ENCODE data around the gene CCAR1. TPM values are rescaled to one million over a fixed set of nuclear protein-coding genes. Genes with fewer than 3 reads are reported as not detected.

CCAR1 gene
- 81.6 and 104 TPM in 2 replicates for total RNA-seq (2016; rRNA removed; fragmentation: Illumina TruSeq; extraction: Trizol)
- total RNA-seq (2016; cell fraction: cytosol; rRNA removed; fragmentation: Illumina TruSeq; extraction: Trizol; ENCODE audit: low read depth): 33.8 and 37.3 TPM in 2 replicates
- 77.0 and 96.0 TPM in 2 replicates for total RNA-seq (2016; cell fraction: insoluble cytoplasmic fraction; rRNA removed; fragmentation: Illumina TruSeq; extraction: Trizol)
- total RNA-seq (2016; cell fraction: membrane; rRNA removed; fragmentation: Illumina TruSeq; extraction: Trizol): 31.6 and 34.4 TPM in 2 replicates
- total RNA-seq (2016; cell fraction: nucleus; rRNA removed; fragmentation: Illumina TruSeq; extraction: Trizol): 76.9 and 84.6 TPM in 2 replicates
- 54.2 and 74.5 TPM in 2 replicates for polyA plus RNA-seq (2011; rRNA removed)
- polyA plus RNA-seq (2011; cell fraction: cytosol; rRNA removed): 31.8 and 34.2 TPM in 2 replicates
- polyA plus RNA-seq (2011; cell fraction: nucleus; rRNA removed): 59.5 and 83.3 TPM in 2 replicates
- polyA plus RNA-seq (2012): 27.3 and 47.5 TPM in 2 replicates
- 4.6 and 6.3 TPM in 2 replicates for polyA plus RNA-seq (2016; cell fraction: cytosol; fragmentation: Illumina TruSeq; extraction: Trizol; ENCODE audit: low read depth)
- polyA plus RNA-seq (2016; cell fraction: insoluble cytoplasmic fraction; fragmentation: Illumina TruSeq; extraction: Trizol; ENCODE audit: low read depth): 133 and 144 TPM in 2 replicates
- 11.6 and 13.0 TPM in 2 replicates for polyA plus RNA-seq (2016; cell fraction: membrane; fragmentation: Illumina TruSeq; extraction: Trizol; ENCODE audit: low read depth)
- 172 and 183 TPM in 2 replicates for polyA plus RNA-seq (2016; cell fraction: nucleus; fragmentation: Illumina TruSeq; extraction: Trizol; ENCODE audit: insufficient read depth, low read depth)
- polyA minus RNA-seq (2011; rRNA and poly(A)+ RNA removed; ENCODE audit: low replicate concordance): 87.1 and 175 TPM in 2 replicates
- 16.8 and 18.1 TPM in 2 replicates for polyA minus RNA-seq (2011; cell fraction: cytosol; rRNA and poly(A)+ RNA removed)
- polyA minus RNA-seq (2011; cell fraction: nucleus; rRNA and poly(A)+ RNA removed): 78.9 and 99.3 TPM in 2 replicates
- percentile 86 among the genes with signal in this experiment for Bru-seq, nascent RNA
- percentile 91 among the genes with signal in this experiment for BruChase-seq, experiment 1, labeled RNA remaining after a 6-hour chase
- percentile 90 among the genes with signal in this experiment for BruChase-seq, experiment 2, labeled RNA remaining after a 2-hour chase
- long read RNA-seq, experiment 1, partial matches to known transcripts: 40 of 55 reads
- long read RNA-seq, experiment 1, other reads (novel, unspliced or antisense): 14 of 55 reads
- long read RNA-seq, experiment 2, full-length matches to known transcripts: 2 of 67 reads
- long read RNA-seq, experiment 2, partial matches to known transcripts: 36 of 67 reads
- long read RNA-seq, experiment 2, other reads (novel, unspliced or antisense): 29 of 67 reads

GRCh38 chr10:68720793-68721672, at the start of gene CCAR1:
Gene CCAR1 (plus strand): TSS chr10:68721239. CDS start chr10:68722505, 1,266 bp downstream.
- CTCF ChIA-PET (ENCODE audit: low intra/inter-chr PET ratio, low total read pairs): no interaction called here
- intact Hi-C loops (cut with micrococcal nuclease; ENCODE audit: unreplicated experiment): no loop called here
- TSS peak; percentile 85 for BruUV-seq (replicated peaks)
- TF ChIP-seq SMAD3 (CRISPR knock-in tag; IDR thresholded peaks at IDR 0.05): peak; percentile 65; the same call in 1 of the 2 replicates
- no peak for TF ChIP-seq RFX1 (IDR thresholded peaks at IDR 0.05)
- TF ChIP-seq KDM5B (CRISPR knock-in tag; IDR thresholded peaks at IDR 0.05; ENCODE audit: borderline replicate concordance): peak; percentile 91
- no peak for TF ChIP-seq RXRA (CRISPR knock-in tag; IDR thresholded peaks at IDR 0.05)
- TF ChIP-seq NRL (CRISPR knock-in tag; IDR thresholded peaks at IDR 0.05; ENCODE audit: borderline replicate concordance): peak; percentile 31; the same call in 1 of the 2 replicates
- TF ChIP-seq KLF12 (CRISPR knock-in tag; IDR thresholded peaks at IDR 0.05; ENCODE audit: borderline replicate concordance): peak; percentile 65
- TF ChIP-seq TIGD3 (CRISPR knock-in tag; IDR thresholded peaks at IDR 0.05; ENCODE audit: borderline replicate concordance): no peak
- TF ChIP-seq ZNF547 (CRISPR knock-in tag; IDR thresholded peaks at IDR 0.05): no peak; the same call in none of the 2 replicates
- no peak for TF ChIP-seq ZNF136 (CRISPR knock-in tag; IDR thresholded peaks at IDR 0.05; ENCODE audit: low read depth)
- peak; percentile 53 for TF ChIP-seq MAZ (IDR thresholded peaks at IDR 0.05; ENCODE audit: borderline replicate concordance, low read depth, low read length)
- TF ChIP-seq MAZ (CRISPR knock-in tag; IDR thresholded peaks at IDR 0.05; ENCODE audit: low read depth): peak; percentile 44; the same call in 1 of the 2 replicates
- peak; percentile 31; the same call in 1 of the 2 replicates for TF ChIP-seq ZNF225 (CRISPR knock-in tag; IDR thresholded peaks at IDR 0.05)
- 0 out of 2 replicates have a peak, but pooled peaks have one; percentile 65 for TF ChIP-seq ZNF576 (CRISPR knock-in tag; IDR thresholded peaks at IDR 0.05)
- no peak for TF ChIP-seq CENPX (CRISPR knock-in tag; IDR thresholded peaks at IDR 0.05)
- peak; percentile 74 for TF ChIP-seq MED8 (CRISPR knock-in tag; IDR thresholded peaks at IDR 0.05; ENCODE audit: insufficient replicate concordance)
- TF ChIP-seq ZSCAN30 (CRISPR knock-in tag; IDR thresholded peaks at IDR 0.05): no peak
- no peak for TF ChIP-seq KLF15 (CRISPR knock-in tag; IDR thresholded peaks at IDR 0.05; ENCODE audit: borderline replicate concordance)

More at GRCh38 chr10:68720793-68721672, at the start of gene CCAR1:
- Histone ChIP-seq H2AFZ (ENCODE audit: low read length) (peak within 1 kb of the TSS; percentile 84), H3K4me2 (ENCODE audit: low read depth, low read length) (peak within 1 kb of the TSS; percentile 80), H3K79me2 (ENCODE audit: insufficient read depth, low read length) (peaks cover 19% of the 10 kb centered on the region), H3K27ac (ENCODE audit: extremely low read length, insufficient read depth, low read length) (peak within 1 kb of the TSS; percentile 94), H3K4me3 (replicated peaks in 1 of 3; ENCODE audit: insufficient read depth in 1 of 3, low read depth in 2 of 3, low read length in 3 of 3) (peak within 1 kb of the TSS; percentile 89 to 96 (median 93)), H3K27me3 (ENCODE audit: control insufficient read depth in 1 of 2, insufficient read depth in 2 of 2, low read length in 2 of 2) (no peaks in the 10 kb centered on the region; a peak in 1 of 5 replicates), H3K4me1 (ENCODE audit: insufficient read depth, low read length) (peaks cover 8% of the 10 kb centered on the region), H3K9ac (ENCODE audit: insufficient read depth, low read depth, low read length) (peak within 1 kb of the TSS; percentile 91), H3K36me3 (replicated peaks in 1 of 2; ENCODE audit: control insufficient read depth in 1 of 2, insufficient read depth in 2 of 2, low read length in 2 of 2) (peaks cover 2 to 15% of the 10 kb centered on the region in 2 experiments; a peak in 3 of 5 replicates), H3K9me3 (ENCODE audit: low read length) (no peaks in the 10 kb centered on the region), H4K20me1 (ENCODE audit: insufficient read depth, low read length) (no peaks in the 10 kb centered on the region)
- ATAC-seq (peak; percentile 98), DNase-seq (ENCODE audit: low spot score) (peak; percentile 96), FAIRE-seq (peak; percentile 91)
- in situ Hi-C loops (cut with HindIII; ENCODE audit: extremely low pct_ligation_motif_present, low pct_unique_long_range_greater_than_20kb): no loop called here
- 9% methylated on average over 13 of the region's 72 CpGs for WGBS (ENCODE audit: low lambda C conversion rate)
- POLR2A ChIA-PET: interaction anchor here (0.6 to 1.5 kb wide), 15 partner anchors 8 to 1511 kb away, joined by 3 to 9 read pairs (median 5); partner anchors contain the start of genes DDX21, DDX50, DNA2 and HNRNPH3

Data from HepG2 (cell line).